Mesenchymal stem cell (in vitro differentiated cells and primary cell): ENCODE measurements around the gene TBC1D16.

ENCODE experiments used
- DNase-seq: peaks from one replicate; pipeline ENCODE4 v3.0.0-alpha.2; 2013
- H2AFZ ChIP-seq: one replicate; pipeline ENCODE4 v1.6.1; 2013; ENCODE audit warnings: low read depth, mild to moderate bottlenecking, control low read depth, inconsistent platforms, low read length, moderate library complexity
- H2AK5ac ChIP-seq: 2 replicates; pipeline ENCODE4 v1.6.1; 2013; ENCODE audit warnings: low read length, moderate library complexity, mild to moderate bottlenecking, inconsistent platforms; ENCODE audit not compliant: severe bottlenecking
- H2BK120ac ChIP-seq: one replicate; pipeline ENCODE4 v1.6.1; 2013; ENCODE audit warnings: low read depth, mild to moderate bottlenecking, inconsistent platforms, low read length, moderate library complexity
- H2BK12ac ChIP-seq, 2 experiments: one replicate each; pipeline ENCODE4 v1.6.1; 2013; ENCODE audit warnings: inconsistent platforms in 2 of 2, low read length in 2 of 2, mild to moderate bottlenecking in 2 of 2, moderate library complexity in 2 of 2, control low read depth in 1 of 2
- H2BK15ac ChIP-seq: one replicate; pipeline ENCODE4 v1.6.1; 2013; ENCODE audit warnings: mild to moderate bottlenecking, low read depth, inconsistent platforms; ENCODE audit not compliant: poor library complexity, severe bottlenecking
- H2BK5ac ChIP-seq: 2 replicates; pipeline ENCODE4 v1.6.1; 2013; ENCODE audit warnings: low read depth, mild to moderate bottlenecking, low read length, control low read depth, inconsistent platforms; ENCODE audit not compliant: poor library complexity, severe bottlenecking
- H3K14ac ChIP-seq, 2 experiments: one replicate each; pipeline ENCODE4 v1.6.1; 2013; ENCODE audit warnings: inconsistent platforms in 2 of 2, low read length in 2 of 2, control low read depth in 1 of 2, mild to moderate bottlenecking in 1 of 2, moderate library complexity in 1 of 2
- H3K18ac ChIP-seq, 2 experiments: one replicate each; pipeline ENCODE4 v1.6.1; 2013; ENCODE audit warnings: inconsistent platforms in 2 of 2, low read length in 2 of 2, control low read depth in 1 of 2, low read depth in 1 of 2, mild to moderate bottlenecking in 1 of 2
- H3K23ac ChIP-seq, 2 experiments: one replicate each; pipeline ENCODE4 v1.6.1; 2013; ENCODE audit warnings: inconsistent platforms in 2 of 2, low read length in 2 of 2, mild to moderate bottlenecking in 2 of 2, moderate library complexity in 2 of 2, control low read depth in 1 of 2
- H3K27ac ChIP-seq: 2 replicates; pipeline ENCODE4 v1.5.1; 2013; ENCODE audit warnings: mild to moderate bottlenecking, moderate library complexity, low read length, control low read depth, inconsistent platforms; ENCODE audit not compliant: poor library complexity, severe bottlenecking
- H3K27me3 ChIP-seq, 2 experiments: 2 replicates each; pipeline versions ENCODE4 v1.6.1 to v1.7.0; 2013; ENCODE audit warnings: low read length in 2 of 2, mild to moderate bottlenecking in 2 of 2, moderate library complexity in 2 of 2, control low read depth in 1 of 2, inconsistent platforms in 1 of 2; ENCODE audit not compliant: control insufficient read depth in 1 of 2, insufficient read depth in 1 of 2
- H3K36me3 ChIP-seq, 2 experiments: 2 replicates each; pipeline versions ENCODE4 v1.6.1 to v1.7.0; 2013; ENCODE audit warnings: low read length in 2 of 2, control low read depth in 1 of 2, inconsistent platforms in 1 of 2, low read depth in 1 of 2, mild to moderate bottlenecking in 1 of 2; ENCODE audit not compliant: insufficient read depth in 2 of 2, control insufficient read depth in 1 of 2
- H3K4ac ChIP-seq, 2 experiments: one replicate each; pipeline ENCODE4 v1.6.1; 2013; ENCODE audit warnings: inconsistent platforms in 2 of 2, low read length in 2 of 2, mild to moderate bottlenecking in 2 of 2, moderate library complexity in 2 of 2, control low read depth in 1 of 2, low read depth in 1 of 2
- H3K4me1 ChIP-seq: 2 replicates; pipeline ENCODE4 v1.6.1; 2013; ENCODE audit warnings: low read depth, low read length, control low read depth; ENCODE audit not compliant: control insufficient read depth, insufficient read depth
- H3K4me2 ChIP-seq: 2 replicates; pipeline ENCODE4 v1.6.1; 2013; ENCODE audit warnings: low read length, mild to moderate bottlenecking, inconsistent platforms; ENCODE audit not compliant: poor library complexity, severe bottlenecking
- H3K4me3 ChIP-seq, 2 experiments: 2 replicates each; pipeline versions ENCODE4 v1.5.1 to v1.7.0; 2013; ENCODE audit warnings: low read length in 2 of 2, mild to moderate bottlenecking in 2 of 2, control low read depth in 1 of 2, low read depth in 1 of 2; ENCODE audit not compliant: insufficient read depth in 1 of 2
- H3K79me1 ChIP-seq: replicated peaks from 2 replicates; pipeline ENCODE4 v1.6.1; 2013; ENCODE audit warnings: mild to moderate bottlenecking, control low read depth, low read length, inconsistent platforms; ENCODE audit not compliant: poor library complexity, severe bottlenecking
- H3K9ac ChIP-seq: 2 replicates; pipeline ENCODE4 v1.7.0; 2013; ENCODE audit warnings: mild to moderate bottlenecking, low read length, moderate library complexity
- H3K9me3 ChIP-seq: 2 replicates; pipeline ENCODE4 v1.7.0; 2013; ENCODE audit warnings: mild to moderate bottlenecking, low read length; ENCODE audit not compliant: control insufficient read depth
- H4K8ac ChIP-seq: one replicate; pipeline ENCODE4 v1.6.1; 2013; ENCODE audit warnings: inconsistent platforms, mild to moderate bottlenecking, low read length, moderate library complexity
- H4K91ac ChIP-seq: one replicate; pipeline ENCODE4 v1.6.1; 2013; ENCODE audit warnings: mild to moderate bottlenecking, low read length, inconsistent platforms
- WGBS: methylation state at CpG from one replicate; pipeline ENCODE4 v1.1.7; 2013; ENCODE audit warnings: mixed read lengths; 5-methylcytosine and 5-hydroxymethylcytosine counted together

TBC1D16 gene

DNA sequence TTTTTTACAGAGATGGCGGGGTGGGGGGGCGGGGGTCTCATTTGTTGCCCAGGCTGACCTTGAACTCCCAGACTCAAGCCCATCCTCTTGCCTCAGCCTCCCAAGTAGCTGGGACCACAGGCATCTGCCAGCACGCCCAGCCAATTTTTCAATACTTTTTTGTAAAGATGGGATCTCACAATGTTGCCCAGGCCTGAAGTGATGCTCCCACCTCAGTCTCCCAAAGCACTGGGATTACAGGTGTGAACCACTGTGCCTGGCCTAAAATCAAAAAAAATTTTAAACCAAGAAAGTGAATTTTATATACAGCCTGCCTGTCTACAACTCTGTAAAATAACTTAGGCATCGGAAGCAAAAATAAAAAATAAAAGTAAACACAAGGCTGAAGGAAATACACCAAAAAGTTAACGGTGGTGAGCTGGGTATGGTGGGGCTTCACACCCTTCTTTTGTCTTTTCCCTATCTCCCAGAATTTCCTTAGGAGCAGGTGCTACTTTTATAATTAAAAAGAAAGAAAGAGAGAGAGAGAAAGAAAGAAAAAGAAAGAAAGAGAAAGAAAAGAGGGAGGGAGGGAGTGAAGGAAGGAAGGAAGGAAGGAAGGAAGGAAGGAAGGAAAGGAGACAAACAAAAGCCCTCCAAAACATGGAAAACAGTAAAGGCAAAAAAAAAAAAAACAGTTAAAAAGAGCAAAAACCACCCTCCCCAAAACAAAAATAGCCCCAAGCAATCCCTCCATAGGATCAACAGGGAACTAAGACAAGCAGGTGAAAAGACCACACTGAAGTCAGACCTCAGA, 51.4 kb downstream of the TBC1D16 start:
- no peak overlapping the region for H2BK120ac ChIP-seq
- H4K91ac ChIP-seq: no peak overlapping the region
- H2BK15ac ChIP-seq: no peak overlapping the region
- H2AFZ ChIP-seq: no peak overlapping the region
- H3K79me1 ChIP-seq: peaks cover 53% of the 10 kb centered on the region
- H3K9ac ChIP-seq: no peak overlapping the region
- no peak overlapping the region for H2BK5ac ChIP-seq
- no peak overlapping the region for H3K4me2 ChIP-seq
- H3K4me3 ChIP-seq: no peak overlapping the region
- no peaks in the 10 kb centered on the region for H3K9me3 ChIP-seq
- no peak overlapping the region for H2AK5ac ChIP-seq
- H4K8ac ChIP-seq: no peak overlapping the region
- H3K4ac ChIP-seq: no peak overlapping the region
- no peak overlapping the region for H2BK12ac ChIP-seq
- 98% methylated on average over 4 of the region's 5 CpGs for WGBS
- peaks cover 24% of the 10 kb centered on the region for H3K4me1 ChIP-seq
- H3K14ac ChIP-seq: no peak overlapping the region
- H3K18ac ChIP-seq: no peak overlapping the region
- DNase-seq: no peak
- no peaks in the 10 kb centered on the region for H3K27me3 ChIP-seq
- no peak overlapping the region for H3K23ac ChIP-seq
- H3K27ac ChIP-seq: no peak overlapping the region
- H3K36me3 ChIP-seq: peaks cover 3 to 11% of the 10 kb centered on the region in 2 experiments

DNA sequence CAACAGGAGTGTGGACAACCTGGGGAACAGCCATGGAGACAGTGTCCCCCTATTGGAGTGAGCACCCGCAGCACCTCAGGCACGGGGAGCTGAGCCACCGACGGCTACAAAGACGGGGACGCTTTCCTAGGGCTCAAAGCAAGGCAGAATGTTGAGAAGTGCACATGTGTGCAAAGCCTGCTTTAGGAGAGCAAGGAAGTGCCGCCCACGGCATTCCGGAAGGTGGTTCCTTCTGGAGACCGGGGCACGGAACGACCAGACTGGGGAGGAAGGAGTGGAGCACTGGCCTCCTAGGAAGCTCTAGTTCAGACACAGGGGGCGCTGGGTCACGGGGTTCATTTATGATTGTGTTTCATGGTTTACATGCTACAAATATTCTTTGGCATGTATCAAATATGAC, 52.2 kb downstream of the TBC1D16 start:
- Histone ChIP-seq H3K4me3 (no peak overlapping the region), H4K8ac (no peak overlapping the region), H3K4ac (no peak overlapping the region), H2AK5ac (no peak overlapping the region), H3K4me1 (peaks cover 22% of the 10 kb centered on the region), H2BK15ac (no peak overlapping the region), H3K36me3 (peaks cover 3 to 14% of the 10 kb centered on the region in 2 experiments), H2AFZ (no peak overlapping the region), H3K9ac (no peak overlapping the region), H3K79me1 (peaks cover 54% of the 10 kb centered on the region), H3K9me3 (no peaks in the 10 kb centered on the region), H2BK120ac (no peak overlapping the region), H3K18ac (no peak overlapping the region), H3K23ac (no peak overlapping the region), H3K27me3 (no peaks in the 10 kb centered on the region), H3K4me2 (no peak overlapping the region), H3K14ac (no peak overlapping the region), H2BK12ac (no peak overlapping the region), H2BK5ac (no peak overlapping the region), H3K27ac (no peak overlapping the region), H4K91ac (no peak overlapping the region)
- 93% methylated on average over 12 of the region's 14 CpGs for WGBS
- DNase-seq: no peak

DNA sequence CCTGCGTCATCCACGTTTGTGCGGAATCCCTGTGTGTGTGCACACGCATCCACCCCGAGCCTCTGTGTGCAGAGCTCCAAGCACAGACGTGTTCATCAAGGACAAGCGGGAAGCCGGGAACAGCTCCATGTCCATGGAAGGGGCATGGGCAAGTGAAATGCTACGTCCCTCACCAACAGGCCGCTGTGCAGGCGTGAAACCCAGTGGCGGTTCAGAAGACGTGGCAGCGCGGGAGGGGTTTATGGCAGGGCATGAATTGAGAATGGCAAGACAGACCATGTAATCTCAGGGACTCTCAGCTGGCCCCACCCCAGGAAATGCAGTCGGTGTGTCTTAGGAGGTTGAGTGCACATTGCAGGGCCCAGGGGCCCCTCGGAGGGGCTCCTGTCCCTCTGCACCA, 52.7 kb downstream of the TBC1D16 start:
- 96% methylated on average over 17 of the region's 17 CpGs for WGBS
- Histone ChIP-seq H4K91ac (no peak overlapping the region), H3K18ac (no peak overlapping the region), H3K79me1 (peaks cover 56% of the 10 kb centered on the region), H2BK15ac (no peak overlapping the region), H3K9ac (no peak overlapping the region), H3K36me3 (peaks cover 6 to 17% of the 10 kb centered on the region in 2 experiments), H2BK120ac (no peak overlapping the region), H3K4me1 (peaks cover 18% of the 10 kb centered on the region), H2BK12ac (no peak overlapping the region), H3K14ac (no peak overlapping the region), H3K27ac (no peak overlapping the region), H2AK5ac (no peak overlapping the region), H2AFZ (no peak overlapping the region), H3K9me3 (no peaks in the 10 kb centered on the region), H3K4me3 (no peak overlapping the region), H3K23ac (peak overlapping the region in 1 of 2 experiments; percentile 61), H3K4me2 (no peak overlapping the region), H3K4ac (no peak overlapping the region), H2BK5ac (no peak overlapping the region), H3K27me3 (no peaks in the 10 kb centered on the region), H4K8ac (no peak overlapping the region)
- DNase-seq: no peak

DNA sequence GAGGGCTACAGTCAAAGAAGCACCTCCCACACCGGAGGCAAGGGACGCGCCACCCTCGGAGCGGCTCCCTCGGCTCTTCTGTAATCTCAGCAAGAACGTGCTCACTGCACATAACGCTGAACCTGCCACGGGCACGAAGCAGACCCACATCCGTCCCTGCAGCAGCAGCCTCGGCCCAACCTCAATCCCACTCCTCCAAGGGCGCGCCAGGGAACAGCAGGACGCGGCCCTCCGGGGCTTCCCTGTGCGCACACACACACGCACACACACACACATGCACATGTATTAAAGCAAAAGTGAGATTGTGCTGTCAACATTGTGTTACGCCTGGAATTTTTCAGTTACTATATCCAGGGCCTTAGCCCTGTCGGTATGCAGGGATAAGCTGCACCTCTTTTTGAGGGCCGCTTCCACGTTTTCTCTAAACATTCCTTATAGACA, 54.0 kb downstream of the TBC1D16 start:
- Histone ChIP-seq H3K4me1 (peaks cover 10% of the 10 kb centered on the region), H4K8ac (no peak overlapping the region), H2AK5ac (no peak overlapping the region), H3K27me3 (no peaks in the 10 kb centered on the region), H3K9me3 (no peaks in the 10 kb centered on the region), H3K27ac (no peak overlapping the region), H3K79me1 (peaks cover 64% of the 10 kb centered on the region), H2BK120ac (no peak overlapping the region), H3K4me2 (no peak overlapping the region), H3K9ac (no peak overlapping the region), H3K36me3 (peaks cover 19 to 29% of the 10 kb centered on the region in 2 experiments), H3K4me3 (no peak overlapping the region), H4K91ac (no peak overlapping the region), H2BK12ac (no peak overlapping the region), H3K4ac (no peak overlapping the region), H3K18ac (no peak overlapping the region), H3K14ac (no peak overlapping the region), H3K23ac (no peak overlapping the region), H2AFZ (no peak overlapping the region), H2BK15ac (no peak overlapping the region), H2BK5ac (no peak overlapping the region)
- DNase-seq: no peak
- WGBS: 94% methylated on average over 21 of the region's 23 CpGs
